Inflammatory macrophage treated with lipopolysaccharide for 4 hours (primary cell): ENCODE measurements around the gene ASNSD1.

Experiments
- DNase-seq: peaks from one replicate; pipeline ENCODE4 v3.0.0-alpha.2; 2020

ASNSD1 gene

GRCh38 chr2:189661148-189661956 is at the start of gene ASNSD1:
TSS of gene ASNSD1 (plus strand) at chr2:189661459. CDS start at chr2:189666133, 4,674 bp downstream.
- DNase-seq = peak; percentile 100

DNA sequence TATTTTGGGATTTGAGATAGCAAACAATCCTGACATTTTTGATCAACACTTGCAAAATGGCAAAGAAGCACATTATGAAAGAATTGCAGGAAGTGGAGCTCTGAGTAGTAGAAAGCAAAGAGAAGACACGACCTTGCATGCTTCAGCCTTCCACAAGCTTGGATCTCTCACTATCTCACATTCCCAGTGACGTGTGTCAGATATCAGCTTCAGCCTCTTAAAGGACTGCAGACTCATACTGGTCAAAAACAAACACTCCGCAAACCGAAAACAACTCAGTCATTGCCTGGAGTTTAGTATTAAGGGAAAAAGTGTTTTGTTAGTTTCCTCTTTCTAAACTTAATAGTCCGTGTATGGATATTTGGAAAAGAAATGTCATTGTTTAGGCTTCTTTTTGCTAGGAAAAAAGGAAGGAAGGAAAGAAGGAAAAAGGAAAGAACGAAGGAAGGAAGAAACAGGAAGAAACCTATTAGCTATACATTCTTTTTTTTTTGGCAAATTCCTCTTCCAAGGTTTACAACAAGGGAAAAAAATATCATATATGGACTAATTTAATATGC is 48.1 kb upstream of the ASNSD1 start:
- peak; percentile 12 for DNase-seq

- DNase-seq = no peak
Observed at GRCh38 chr2:189613650-189614420, 47.4 kb upstream of the ASNSD1 start.

GRCh38 chr2:189614585-189614984 is 46.7 kb upstream of the ASNSD1 start:
- DNase-seq = no peak

GRCh38 chr2:189618197-189618596 is 43.1 kb upstream of the ASNSD1 start:
- DNase-seq = no peak

GRCh38 chr2:189621781-189622180 is 39.5 kb upstream of the ASNSD1 start:
- no peak for DNase-seq

DNA sequence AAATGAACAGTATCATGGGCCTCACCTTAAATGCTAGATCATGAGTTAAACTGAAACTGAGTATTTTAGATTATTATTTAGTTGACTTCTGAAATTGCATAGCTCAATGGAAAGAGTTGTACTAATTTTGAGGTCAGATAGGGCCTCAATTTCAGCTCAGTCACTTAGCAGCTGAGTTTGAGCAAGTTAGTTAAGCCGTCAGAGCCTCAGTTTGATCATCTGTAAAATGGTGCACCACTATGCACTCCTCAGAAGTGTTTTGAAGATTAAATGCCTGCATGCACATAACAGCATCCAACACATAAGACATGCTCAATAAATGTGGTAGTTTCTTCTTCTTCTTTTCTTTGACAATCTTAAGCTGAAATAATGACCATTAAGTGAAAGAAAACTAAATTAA is 38.2 kb upstream of the ASNSD1 start:
- no peak for DNase-seq

GRCh38 chr2:189624648-189625355 is 36.5 kb upstream of the ASNSD1 start:
- DNase-seq = no peak

GRCh38 chr2:189625636-189626035 is 35.6 kb upstream of the ASNSD1 start:
- DNase-seq = no peak

- no peak for DNase-seq
Observed at GRCh38 chr2:189627789-189628188, 33.5 kb upstream of the ASNSD1 start.

- DNase-seq = no peak
Observed at GRCh38 chr2:189628817-189629530, 32.3 kb upstream of the ASNSD1 start.

DNA sequence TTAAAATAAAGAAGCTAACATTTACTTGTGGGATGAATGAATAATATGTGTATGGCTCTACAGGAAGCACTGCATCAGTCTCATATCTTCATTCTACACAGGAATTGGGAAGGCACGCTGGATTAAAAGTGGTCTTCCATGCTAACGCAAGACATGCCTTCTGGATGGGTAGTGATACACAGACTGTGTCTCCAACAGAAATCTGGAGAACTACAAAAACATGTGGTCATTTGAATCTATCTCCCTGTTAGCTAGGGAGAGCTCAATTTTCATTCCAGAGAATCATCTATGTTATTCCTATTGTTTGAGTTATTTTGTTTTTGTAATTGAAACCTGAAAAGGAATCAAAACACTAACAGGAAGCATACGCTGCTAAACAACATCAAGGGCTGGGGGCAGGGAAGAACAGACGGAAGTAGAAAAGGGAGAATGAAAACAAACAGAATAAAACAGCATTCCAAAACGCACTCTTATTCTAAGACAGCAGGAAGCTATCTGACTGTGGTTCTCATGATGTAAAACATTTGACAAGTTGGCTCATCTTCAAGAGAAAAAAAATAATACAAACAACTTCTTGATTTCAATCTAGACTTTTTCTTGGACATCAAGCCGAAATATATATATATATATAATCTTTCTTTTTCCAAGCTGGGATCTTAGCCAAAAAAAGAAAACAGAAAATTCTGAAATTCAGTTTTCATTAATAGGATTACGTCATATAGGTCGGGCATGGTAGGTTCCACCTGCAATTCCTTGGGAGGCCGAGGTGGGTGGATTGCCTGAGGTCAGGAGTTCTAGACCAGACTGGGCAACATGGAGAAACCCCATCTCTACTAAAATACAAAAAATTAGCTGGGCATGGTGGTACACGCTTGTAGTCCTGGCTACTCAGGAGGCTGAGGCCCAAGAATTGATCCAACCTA is 31.5 kb upstream of the ASNSD1 start:
- no peak for DNase-seq

DNA sequence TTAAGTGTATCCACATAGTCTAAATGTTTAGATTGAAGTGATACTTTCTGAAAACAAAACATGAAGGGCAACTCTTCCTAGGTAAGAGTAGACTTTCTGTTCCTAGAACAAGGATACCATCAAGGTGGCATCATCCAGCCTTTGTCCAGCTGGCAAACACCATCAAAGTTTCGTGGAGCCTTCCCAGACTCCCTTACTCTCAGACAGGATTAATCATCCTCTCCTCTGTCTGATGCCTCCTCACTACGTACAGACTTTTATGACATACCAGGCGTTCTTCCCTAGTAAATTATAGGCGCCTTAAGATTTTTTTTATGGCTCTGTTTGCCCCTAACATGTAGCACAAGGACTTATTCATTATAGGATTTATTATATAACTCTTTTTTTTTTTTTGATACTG is 29.4 kb upstream of the ASNSD1 start:
- DNase-seq = no peak

- no peak for DNase-seq
Observed at GRCh38 chr2:189633392-189633811, 27.9 kb upstream of the ASNSD1 start.

- DNase-seq = no peak
Observed at GRCh38 chr2:189635353-189635752, 25.9 kb upstream of the ASNSD1 start.

GRCh38 chr2:189638301-189639006 is 22.8 kb upstream of the ASNSD1 start:
- no peak for DNase-seq

DNA sequence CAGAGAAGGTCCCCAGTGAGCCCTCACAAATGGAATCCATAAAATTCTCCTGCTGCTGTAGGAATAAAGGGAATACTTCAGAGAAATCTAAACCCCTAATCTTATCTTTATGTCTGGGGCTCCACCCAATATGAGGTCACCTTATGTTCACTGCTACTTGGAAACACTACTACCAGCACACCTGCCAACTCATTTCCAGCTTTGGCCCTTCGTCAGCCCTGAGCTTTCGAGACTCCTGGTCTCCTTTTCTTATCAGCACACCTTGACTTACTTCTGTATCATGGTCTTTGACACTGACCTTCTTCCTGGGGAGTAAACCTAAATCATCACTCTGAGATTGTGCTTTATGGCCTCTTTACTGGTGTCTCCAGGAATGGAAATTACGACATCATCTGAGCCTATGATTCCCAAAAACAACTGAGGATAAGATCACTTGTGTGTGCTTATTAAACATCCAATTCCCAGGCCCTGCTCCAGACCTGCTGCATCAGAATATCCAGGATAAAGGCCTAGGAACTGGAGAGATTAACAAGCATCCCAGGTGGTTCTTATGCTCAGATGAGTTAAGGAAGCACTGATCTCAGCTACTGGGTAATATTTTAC is 22.2 kb upstream of the ASNSD1 start:
- no peak for DNase-seq

DNA sequence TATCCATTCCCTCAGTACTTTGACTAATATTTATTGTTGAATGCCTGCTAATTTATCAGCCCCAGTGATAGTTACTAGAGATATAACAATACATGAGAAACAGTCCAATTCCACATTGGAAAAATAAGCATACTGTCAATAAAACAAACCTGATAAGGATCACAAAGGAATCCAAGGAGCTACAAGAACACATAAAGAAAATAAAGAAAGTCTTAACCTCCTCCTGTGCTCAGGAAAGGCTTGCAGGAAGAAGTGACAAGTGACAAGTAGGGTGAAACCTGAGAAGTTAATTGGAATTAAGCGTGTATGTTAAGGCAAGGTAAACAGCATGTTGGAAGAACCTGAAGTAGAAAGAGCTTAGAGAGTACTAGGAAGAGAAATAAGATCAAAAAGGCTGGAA is 20.3 kb upstream of the ASNSD1 start:
- no peak for DNase-seq

DNA sequence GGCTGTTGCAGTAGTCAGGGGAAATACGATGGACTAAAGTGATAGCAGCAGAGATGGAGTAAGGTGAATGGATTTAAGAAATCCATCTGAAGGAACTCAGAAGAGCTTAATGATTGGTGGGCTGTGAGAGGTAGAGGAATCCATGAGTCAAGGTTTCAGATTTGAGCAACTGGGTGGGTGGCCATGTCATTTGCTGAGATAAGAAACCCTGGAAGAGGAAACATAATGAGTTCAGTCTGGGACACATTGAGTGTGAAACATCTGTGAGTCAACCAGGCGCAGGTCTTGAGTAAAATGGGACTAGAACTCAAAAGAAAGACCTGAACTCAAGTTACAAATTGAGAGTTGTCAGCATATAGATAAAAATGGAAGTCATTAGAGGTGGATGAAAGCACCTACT is 19.7 kb upstream of the ASNSD1 start:
- peak; percentile 62 for DNase-seq

DNA sequence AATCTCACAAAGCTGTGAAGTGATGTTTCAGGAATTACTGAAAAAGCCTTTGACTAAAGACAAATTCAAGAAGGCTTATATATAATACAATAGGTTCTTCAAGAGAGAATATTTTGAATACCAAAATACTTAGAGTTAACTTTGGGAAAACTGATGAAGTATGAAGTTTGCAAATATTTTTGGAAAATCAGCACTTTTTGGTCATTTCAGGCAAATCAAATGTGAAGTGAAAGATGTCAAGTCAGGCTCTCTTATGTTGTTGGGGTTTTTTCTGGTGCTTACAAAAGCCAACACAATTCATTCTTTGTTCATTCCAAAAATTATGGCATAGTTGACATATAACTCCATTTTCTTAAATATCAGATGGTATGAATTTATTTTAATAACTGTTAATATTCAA is 14.7 kb upstream of the ASNSD1 start:
- no peak for DNase-seq
